ENCODE measurements around the gene FGF2.

- TF ChIP-seq CTCF (IDR thresholded peaks at IDR 0.05; ENCODE audit: low read depth, low read length, poor library complexity, severe bottlenecking) (no peak), EZH2phosphoT487 (IDR thresholded peaks at IDR 0.05; ENCODE audit: borderline replicate concordance, low read length) (no peak)
Observed at GRCh38 chr4:122917731-122918130, 91.1 kb downstream of the FGF2 start.

Measured in DOHH2 (cell line).